ENCODE measurements around the gene UFC1.
"Not testable (repeated sequence)": the region's sequence is repeated elsewhere in the genome, so short reads cannot be mapped to it uniquely, and the experiment has no call there.

The UFC1 gene

GRCh38 chr1:161153682-161154337 is at the start of gene UFC1:
UFC1 (plus strand) TSS chr1:161153978; CDS start chr1:161153998, 20 bp downstream.
- peak; percentile 69 for DNase-seq (ENCODE audit: low read depth, low spot score)
- peak within 1 kb of the TSS; percentile 96 for H3K27ac ChIP-seq

- H3K27ac ChIP-seq = no peak overlapping the region
- DNase-seq (ENCODE audit: low read depth, low spot score) = no peak
Measured at GRCh38 chr1:161106431-161106830, 47.3 kb upstream of the UFC1 start.

GRCh38 chr1:161111117-161111516 is 42.7 kb upstream of the UFC1 start:
- DNase-seq (ENCODE audit: low read depth, low spot score) = no peak
- peak overlapping the region; percentile 97 for H3K27ac ChIP-seq

- no peak for DNase-seq (ENCODE audit: low read depth, low spot score)
- peak overlapping the region; percentile 97 for H3K27ac ChIP-seq
Measured at GRCh38 chr1:161111527-161111926, 42.3 kb upstream of the UFC1 start.

DNA sequence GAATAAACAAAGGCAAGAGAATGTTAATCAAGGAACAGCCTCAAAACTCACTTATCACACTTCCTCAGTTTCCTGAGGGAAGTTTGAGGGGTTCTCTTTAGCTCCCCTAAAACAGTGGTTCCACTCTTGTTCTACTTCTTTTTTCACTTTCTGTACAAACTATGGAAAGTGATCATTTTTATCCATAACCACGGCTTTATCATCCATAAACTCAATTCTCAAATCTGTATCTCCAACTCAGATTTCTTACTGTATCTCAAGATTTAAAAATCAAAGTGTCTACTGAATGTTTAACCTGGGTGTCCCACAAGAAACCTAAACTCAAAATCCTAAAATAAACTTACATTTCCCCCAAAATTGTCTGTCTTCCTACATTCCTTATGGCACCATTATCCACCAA is 39.9 kb upstream of the UFC1 start:
- peak overlapping the region; percentile 97 for H3K27ac ChIP-seq
- no peak for DNase-seq (ENCODE audit: low read depth, low spot score)

DNA sequence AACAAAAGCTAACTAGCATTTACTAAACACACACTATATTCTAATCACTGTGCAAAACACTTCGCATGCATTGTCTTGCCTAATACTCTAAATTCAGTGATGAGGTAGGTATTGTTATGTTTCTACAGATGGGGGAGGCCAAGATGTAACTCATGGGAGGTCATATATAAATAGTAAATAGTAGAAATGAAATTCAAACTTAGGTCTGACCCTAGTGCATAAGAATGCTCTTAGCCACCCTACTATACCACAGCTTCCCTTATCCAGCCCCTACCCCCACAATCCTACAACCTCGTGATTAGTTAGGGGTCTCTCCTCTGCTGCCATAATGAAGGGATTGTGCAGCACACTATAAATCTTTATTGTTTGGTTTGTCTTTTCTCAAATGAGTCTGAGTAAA is 39.2 kb upstream of the UFC1 start:
- no peak for DNase-seq (ENCODE audit: low read depth, low spot score)
- H3K27ac ChIP-seq = peak overlapping the region; percentile 97

DNA sequence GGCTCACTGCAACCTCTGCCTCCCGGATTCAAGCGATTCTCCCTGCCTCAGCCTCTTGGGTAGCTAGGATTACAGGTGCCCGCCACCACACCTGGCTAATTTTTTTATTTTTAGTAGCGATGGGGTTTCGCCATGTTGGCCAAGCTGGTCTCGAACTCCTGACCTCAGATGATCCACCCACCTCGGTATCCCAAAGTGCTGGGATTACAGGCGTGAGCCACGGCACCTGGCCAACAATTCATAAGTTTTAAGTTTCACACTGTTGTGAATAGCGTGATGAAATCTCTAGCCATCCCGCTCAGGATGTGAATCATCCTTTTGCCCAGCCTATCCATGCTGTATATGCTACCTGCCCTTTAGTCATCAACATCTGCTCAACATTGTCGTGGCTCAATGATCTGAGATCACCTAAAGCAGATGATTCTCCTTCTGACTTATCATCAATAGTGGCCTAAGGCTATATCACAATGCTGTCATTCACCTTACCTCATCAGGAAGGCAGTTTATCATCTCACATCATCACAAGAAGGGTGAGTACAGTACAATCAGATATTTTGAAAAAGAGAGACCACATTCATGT is 38.6 kb upstream of the UFC1 start:
- H3K27ac ChIP-seq = peak overlapping the region; percentile 97
- DNase-seq (ENCODE audit: low read depth, low spot score) = peak; percentile 99

DNA sequence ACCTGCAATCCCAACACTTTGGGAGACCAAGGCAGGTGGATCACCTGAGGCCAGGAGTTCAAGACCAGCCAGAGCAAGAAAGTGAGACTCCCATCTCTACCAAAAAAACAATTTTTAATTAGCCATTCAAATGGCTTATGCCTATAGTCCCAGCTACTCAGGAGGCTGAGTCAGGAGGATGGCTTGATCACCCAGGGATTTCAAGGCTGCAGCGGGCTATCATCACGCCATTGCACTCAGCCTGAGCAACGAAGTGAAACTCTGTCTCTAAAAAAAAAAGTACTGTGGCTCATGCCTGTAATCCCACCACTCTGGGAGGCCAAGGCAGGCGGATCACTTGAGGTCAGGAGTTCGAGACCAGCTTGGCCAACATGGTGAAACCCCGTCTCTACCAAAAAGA is 37.8 kb upstream of the UFC1 start:
- DNase-seq (ENCODE audit: low read depth, low spot score) = not testable (repeated sequence)
- peak overlapping the region; percentile 97 for H3K27ac ChIP-seq

DNA sequence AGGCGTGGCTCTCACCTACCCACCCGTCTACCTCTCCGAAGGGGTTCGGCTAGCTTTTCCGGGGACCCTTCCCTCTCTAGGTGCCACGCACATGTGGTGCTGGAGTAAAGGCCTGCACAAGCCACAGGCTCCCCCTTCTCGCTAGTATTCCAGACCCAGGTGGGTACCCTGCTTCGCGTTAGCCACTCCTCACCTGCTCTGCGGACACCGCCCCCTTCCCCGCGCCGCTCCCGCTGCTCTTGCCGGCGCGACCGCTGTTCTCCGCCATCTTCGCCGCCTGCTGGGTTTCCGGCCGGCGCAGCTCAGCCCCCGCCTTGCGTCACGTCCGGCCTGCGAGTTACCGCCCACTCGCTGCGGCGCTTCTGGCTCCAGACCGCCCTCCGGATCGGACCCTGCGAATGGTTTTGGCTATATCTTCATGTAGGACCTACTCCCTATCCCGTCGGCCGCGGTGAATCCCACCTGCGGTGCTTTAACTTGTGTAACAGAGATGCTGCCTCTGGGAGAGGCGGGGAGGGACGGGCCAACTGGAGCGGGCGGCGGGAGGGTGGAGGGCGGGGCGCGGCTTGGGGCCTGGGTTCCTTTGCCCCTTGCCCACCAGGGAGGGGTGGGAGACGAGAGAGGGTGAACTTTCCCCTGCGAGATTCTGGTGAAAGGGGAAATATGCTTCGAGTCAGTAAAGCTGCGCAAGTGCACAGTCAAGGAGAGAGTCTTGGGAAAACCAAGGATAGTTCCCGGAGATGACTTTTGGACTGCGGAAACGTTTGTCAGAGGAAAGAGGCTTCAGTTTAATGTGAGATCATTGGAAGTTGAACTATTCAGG is 35.8 kb upstream of the UFC1 start, which contains the start of the genes NIT1 and PFDN2:
NIT1 (plus strand) TSS at position 347 of the 823 bp plus-strand sequence; CDS start at position 419, 72 bp downstream.
PFDN2 (minus strand) TSS at position 279 of the 823 bp plus-strand sequence; CDS start at position 268, 11 bp downstream.
- no peak for DNase-seq (ENCODE audit: low read depth, low spot score)
- H3K27ac ChIP-seq = peak within 1 kb of the TSS; percentile 97

DNA sequence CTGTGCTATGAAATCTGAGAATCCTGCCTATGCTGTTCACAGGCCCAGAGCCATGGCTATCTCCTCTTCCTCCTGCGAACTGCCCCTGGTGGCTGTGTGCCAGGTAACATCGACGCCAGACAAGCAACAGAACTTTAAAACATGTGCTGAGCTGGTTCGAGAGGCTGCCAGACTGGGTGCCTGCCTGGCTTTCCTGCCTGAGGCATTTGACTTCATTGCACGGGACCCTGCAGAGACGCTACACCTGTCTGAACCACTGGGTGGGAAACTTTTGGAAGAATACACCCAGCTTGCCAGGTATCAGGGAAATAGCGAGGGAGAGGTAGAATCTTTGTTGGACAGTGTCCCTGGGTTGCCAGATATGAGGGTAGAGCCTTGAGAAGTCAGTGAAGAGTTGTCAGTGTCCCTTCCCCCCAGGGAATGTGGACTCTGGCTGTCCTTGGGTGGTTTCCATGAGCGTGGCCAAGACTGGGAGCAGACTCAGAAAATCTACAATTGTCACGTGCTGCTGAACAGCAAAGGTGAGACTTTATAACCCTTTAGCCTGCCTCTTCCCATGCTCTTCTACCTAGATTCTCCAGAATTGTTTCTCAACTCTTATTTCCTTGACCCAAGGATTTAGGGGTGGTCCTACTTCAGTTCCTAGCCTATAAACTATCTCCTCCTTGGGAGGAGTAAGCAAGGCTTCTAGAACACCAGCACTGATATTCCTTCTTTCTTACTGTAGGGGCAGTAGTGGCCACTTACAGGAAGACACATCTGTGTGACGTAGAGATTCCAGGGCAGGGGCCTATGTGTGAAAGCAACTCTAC is 34.5 kb upstream of the UFC1 start:
- peak; percentile 84 for DNase-seq (ENCODE audit: low read depth, low spot score)

DNA sequence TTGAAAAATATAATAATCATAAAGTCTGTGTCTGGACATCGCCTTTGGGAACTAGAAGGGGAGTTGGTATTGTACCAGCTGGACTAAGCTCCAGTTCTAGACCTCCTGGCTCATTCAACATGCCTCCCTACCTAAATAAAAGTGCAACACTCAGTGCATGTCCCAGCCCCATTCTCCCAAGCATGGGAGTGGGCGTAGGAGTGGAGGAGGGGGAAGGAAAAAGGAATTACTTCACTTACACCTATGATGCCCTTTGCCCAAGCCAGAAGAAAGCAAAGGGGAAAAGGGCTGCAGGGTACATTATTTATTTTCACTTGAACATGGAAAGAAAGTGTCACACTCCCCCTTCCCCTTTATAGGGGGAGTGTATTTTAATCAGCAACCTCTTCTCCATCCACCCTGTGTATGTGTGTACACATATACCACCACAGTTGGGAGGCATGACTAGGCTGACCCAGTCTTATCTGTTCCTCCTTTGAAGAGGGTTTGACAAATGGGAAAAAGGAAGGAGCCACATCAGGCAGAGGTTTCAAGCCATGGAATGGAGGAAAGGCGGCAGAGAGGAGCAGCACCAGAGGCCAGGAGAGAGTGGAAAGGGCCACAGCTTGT is 32.6 kb upstream of the UFC1 start:
- H3K27ac ChIP-seq = peak overlapping the region; percentile 97
- no peak for DNase-seq (ENCODE audit: low read depth, low spot score)

More for the DNA sequence above, 34.5 kb upstream of the UFC1 start:
- H3K27ac ChIP-seq = peak overlapping the region; percentile 97

- no peak for DNase-seq (ENCODE audit: low read depth, low spot score)
Measured at GRCh38 chr1:161121834-161122233, 31.9 kb upstream of the UFC1 start.

GRCh38 chr1:161122967-161123366 is 30.8 kb upstream of the UFC1 start:
- H3K27ac ChIP-seq = peak overlapping the region; percentile 3
- no peak for DNase-seq (ENCODE audit: low read depth, low spot score)

More at GRCh38 chr1:161121834-161122233, 31.9 kb upstream of the UFC1 start:
- H3K27ac ChIP-seq = peak overlapping the region; percentile 3

DNA sequence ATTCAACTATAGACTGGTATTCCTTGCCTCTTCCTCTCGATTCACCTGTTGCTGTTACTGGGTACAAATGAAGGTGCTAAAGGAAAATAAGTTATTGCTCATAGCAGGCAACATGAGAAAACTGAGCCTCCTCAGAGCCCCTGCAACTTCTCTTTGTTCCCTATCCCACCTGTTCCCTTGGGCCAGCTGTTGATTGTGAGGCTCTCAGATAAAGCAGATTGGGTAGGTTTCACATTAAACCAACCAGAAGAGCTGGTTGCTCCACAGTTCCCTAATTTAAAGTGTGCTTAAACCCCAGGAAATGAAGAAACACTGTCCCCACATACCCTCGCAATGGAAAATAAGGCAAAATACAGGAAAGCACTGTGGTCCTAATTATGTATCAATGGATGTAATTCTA is 26.1 kb upstream of the UFC1 start:
- no peak overlapping the region for H3K27ac ChIP-seq
- DNase-seq (ENCODE audit: low read depth, low spot score) = no peak

GRCh38 chr1:161128591-161129420 is 25.0 kb upstream of the UFC1 start:
- H3K27ac ChIP-seq = no peak overlapping the region
- DNase-seq (ENCODE audit: low read depth, low spot score) = no peak

DNA sequence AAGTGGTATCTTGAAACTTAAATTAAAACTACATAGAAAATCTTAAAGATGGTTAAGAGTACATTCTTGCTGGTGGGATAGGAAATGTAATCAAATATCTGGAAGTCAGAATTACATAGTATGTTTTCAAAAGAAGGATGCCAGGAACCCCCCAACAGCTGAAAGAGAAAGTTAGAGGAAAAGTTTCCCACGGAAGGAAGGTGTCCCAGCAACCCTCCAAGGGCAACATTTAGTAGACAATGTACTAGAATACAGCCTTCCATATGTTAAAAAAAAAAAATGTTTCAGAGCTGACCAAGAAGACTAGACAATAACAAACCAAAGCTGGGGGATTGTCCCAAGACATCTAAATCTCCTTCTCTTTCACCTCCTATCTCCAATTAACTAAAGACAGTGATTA is 23.5 kb upstream of the UFC1 start:
- H3K27ac ChIP-seq = no peak overlapping the region
- no peak for DNase-seq (ENCODE audit: low read depth, low spot score)

- no peak for DNase-seq (ENCODE audit: low read depth, low spot score)
Measured at GRCh38 chr1:161131523-161132409, 22.0 kb upstream of the UFC1 start.

More at GRCh38 chr1:161131523-161132409, 22.0 kb upstream of the UFC1 start:
- peak overlapping the region; percentile 96 for H3K27ac ChIP-seq
